Measurements from ENCODE around the gene TIMM10.

DNA sequence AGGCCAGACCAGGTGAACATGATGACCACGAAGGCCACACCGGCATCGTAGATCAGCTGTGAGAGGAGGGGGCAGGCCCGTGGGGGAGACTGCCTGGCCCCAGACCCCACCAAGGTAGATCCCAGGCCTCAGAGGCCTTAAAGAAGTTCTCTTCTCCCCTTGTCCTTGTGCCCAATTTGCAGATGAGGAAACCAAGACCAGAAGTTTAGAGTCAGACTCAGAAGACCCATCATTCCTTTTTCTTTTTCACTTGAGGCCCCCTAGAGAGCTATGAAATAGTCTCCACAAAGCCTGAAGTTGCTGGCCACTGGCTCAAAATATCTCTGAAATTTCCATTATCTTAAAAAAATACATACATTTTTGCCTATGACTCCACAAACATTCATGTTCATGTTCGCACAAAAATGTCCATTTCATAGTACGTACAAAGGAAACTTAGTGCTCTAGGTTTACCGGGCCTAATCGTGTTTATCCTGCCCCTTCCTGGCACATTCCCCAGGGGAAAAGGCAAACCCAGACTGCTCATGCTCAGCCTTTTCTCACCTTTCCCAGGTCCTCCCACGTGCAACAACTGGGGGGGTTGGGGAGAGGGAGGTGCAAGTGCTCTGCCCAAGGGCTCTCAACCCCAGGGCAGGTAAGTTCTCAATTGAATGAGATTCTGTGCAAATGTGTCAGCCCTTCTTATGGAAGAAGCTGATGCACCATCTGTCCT lies 34.3 kb downstream of the TIMM10 start:
- TF ChIP-seq, protein P1, sequence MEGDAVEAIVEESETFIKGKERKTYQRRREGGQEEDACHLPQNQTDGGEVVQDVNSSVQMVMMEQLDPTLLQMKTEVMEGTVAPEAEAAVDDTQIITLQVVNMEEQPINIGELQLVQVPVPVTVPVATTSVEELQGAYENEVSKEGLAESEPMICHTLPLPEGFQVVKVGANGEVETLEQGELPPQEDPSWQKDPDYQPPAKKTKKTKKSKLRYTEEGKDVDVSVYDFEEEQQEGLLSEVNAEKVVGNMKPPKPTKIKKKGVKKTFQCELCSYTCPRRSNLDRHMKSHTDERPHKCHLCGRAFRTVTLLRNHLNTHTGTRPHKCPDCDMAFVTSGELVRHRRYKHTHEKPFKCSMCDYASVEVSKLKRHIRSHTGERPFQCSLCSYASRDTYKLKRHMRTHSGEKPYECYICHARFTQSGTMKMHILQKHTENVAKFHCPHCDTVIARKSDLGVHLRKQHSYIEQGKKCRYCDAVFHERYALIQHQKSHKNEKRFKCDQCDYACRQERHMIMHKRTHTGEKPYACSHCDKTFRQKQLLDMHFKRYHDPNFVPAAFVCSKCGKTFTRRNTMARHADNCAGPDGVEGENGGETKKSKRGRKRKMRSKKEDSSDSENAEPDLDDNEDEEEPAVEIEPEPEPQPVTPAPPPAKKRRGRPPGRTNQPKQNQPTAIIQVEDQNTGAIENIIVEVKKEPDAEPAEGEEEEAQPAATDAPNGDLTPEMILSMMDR (IDR thresholded peaks at IDR 0.05): no peak
- TF ChIP-seq TCF7L2 (IDR thresholded peaks at IDR 0.05; ENCODE audit: low read depth, low read length) (no peak), POLR2AphosphoS5 (IDR thresholded peaks at IDR 0.05; ENCODE audit: low read depth, low read length) (no peak)
- TF ChIP-seq, protein P2, sequence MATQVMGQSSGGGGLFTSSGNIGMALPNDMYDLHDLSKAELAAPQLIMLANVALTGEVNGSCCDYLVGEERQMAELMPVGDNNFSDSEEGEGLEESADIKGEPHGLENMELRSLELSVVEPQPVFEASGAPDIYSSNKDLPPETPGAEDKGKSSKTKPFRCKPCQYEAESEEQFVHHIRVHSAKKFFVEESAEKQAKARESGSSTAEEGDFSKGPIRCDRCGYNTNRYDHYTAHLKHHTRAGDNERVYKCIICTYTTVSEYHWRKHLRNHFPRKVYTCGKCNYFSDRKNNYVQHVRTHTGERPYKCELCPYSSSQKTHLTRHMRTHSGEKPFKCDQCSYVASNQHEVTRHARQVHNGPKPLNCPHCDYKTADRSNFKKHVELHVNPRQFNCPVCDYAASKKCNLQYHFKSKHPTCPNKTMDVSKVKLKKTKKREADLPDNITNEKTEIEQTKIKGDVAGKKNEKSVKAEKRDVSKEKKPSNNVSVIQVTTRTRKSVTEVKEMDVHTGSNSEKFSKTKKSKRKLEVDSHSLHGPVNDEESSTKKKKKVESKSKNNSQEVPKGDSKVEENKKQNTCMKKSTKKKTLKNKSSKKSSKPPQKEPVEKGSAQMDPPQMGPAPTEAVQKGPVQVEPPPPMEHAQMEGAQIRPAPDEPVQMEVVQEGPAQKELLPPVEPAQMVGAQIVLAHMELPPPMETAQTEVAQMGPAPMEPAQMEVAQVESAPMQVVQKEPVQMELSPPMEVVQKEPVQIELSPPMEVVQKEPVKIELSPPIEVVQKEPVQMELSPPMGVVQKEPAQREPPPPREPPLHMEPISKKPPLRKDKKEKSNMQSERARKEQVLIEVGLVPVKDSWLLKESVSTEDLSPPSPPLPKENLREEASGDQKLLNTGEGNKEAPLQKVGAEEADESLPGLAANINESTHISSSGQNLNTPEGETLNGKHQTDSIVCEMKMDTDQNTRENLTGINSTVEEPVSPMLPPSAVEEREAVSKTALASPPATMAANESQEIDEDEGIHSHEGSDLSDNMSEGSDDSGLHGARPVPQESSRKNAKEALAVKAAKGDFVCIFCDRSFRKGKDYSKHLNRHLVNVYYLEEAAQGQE (IDR thresholded peaks at IDR 0.05; ENCODE audit: insufficient read depth in 1 of 2, low read depth in 2 of 2, low read length in 1 of 2): no peak
